Transverse colon (tissue), 4 donors: ENCODE measurements around the gene STPG1. TPM values are rescaled to one million over a fixed set of nuclear protein-coding genes. Genes with fewer than 3 reads are reported as not detected.

Source experiments
- DNase-seq: peaks from one replicate; pipeline ENCODE4 v3.0.0-alpha.2; 2019
- H3K27ac ChIP-seq, 4 donors: fragments of 200-600 bp; sonication (generic); 2 replicates each; pipeline ENCODE4 v1.5.1; 2016 to 2018; ENCODE audit warnings: inconsistent platforms in 4 of 4
- H3K27me3 ChIP-seq: fragments of 200-600 bp; sonication (generic); 2 replicates; pipeline ENCODE4 v1.5.1; 2017; ENCODE audit warnings: inconsistent platforms
- H3K36me3 ChIP-seq, 4 donors: fragments of 200-600 bp; sonication (generic); 2 replicates each; pipeline ENCODE4 v1.5.1; 2017 to 2019; ENCODE audit warnings: inconsistent platforms in 4 of 4
- H3K4me1 ChIP-seq, 4 donors: fragments of 200-600 bp; sonication (generic); 2 replicates each; pipeline ENCODE4 v1.5.1; 2017 to 2020; ENCODE audit warnings: inconsistent platforms in 4 of 4
- H3K4me3 ChIP-seq, 4 donors: fragments of 200-600 bp; sonication (generic); 1 replicate in 1 of 4; 2 replicates in 3 of 4; pipeline versions ENCODE4 v1.5.1 to v1.6.1; 2017 to 2019; ENCODE audit warnings: inconsistent platforms in 4 of 4
- H3K9me3 ChIP-seq, 2 donors: fragments of 200-600 bp; sonication (generic); 2 replicates each; pipeline ENCODE4 v1.5.1; 2017 to 2019; ENCODE audit warnings: inconsistent platforms in 2 of 2
- EP300 ChIP-seq: sonication (generic); formaldehyde crosslinking; IDR thresholded peaks from one replicate; pipeline ENCODE4 v1.6.1; 2017; ENCODE audit warnings: antibody characterized with exemption, low read depth
- POLR2A ChIP-seq: fragments of 450-650 bp; IDR thresholded peaks from one replicate; pipeline ENCODE4 v1.6.1; 2016; ENCODE audit warnings: antibody characterized with exemption, mild to moderate bottlenecking, moderate library complexity
- POLR2AphosphoS5 ChIP-seq, 3 donors: sonication (generic); formaldehyde crosslinking; IDR thresholded peaks; one replicate each; pipeline ENCODE4 v1.6.1; 2016; ENCODE audit warnings: antibody characterized with exemption in 3 of 3
- WGBS, 2 donors: methylation state at CpG; one replicate each; pipeline ENCODE4 v1.1.5; 2018; ENCODE audit warnings: low coverage in 1 of 2; 5-methylcytosine and 5-hydroxymethylcytosine counted together
- in situ Hi-C, 4 donors: fragments of 200-750 bp; cut with MboI; loops; one replicate each; pipeline versions ENCODE4 v1.15.0 to v1.15.1; 2017; ENCODE audit warnings: low sequenced_read_pairs in 3 of 4, low pct_ligation_motif_present in 1 of 4, low pct_unique_long_range_greater_than_20kb in 1 of 4
- intact Hi-C: fragments of 100-400 bp; cut with DNase I; formaldehyde crosslinking; loops from one replicate; pipeline ENCODE4 v1.15.1; 2023; ENCODE audit warnings: low total_unique reads
- total RNA-seq, 4 donors: library from RNA; depleted of rRNA; stranded (reverse); fragments of >200 nt; gene quantifications; one replicate each; pipeline ENCODE4 v1.1.0, GENCODE V29; 2016
- TF ChIP-seq, protein P1 (sequence below), 5 experiments: fragments of 200-600 bp in 3 of 5; fragments of 450-650 bp in 2 of 5; sonication (generic) in 3 of 5; IDR thresholded peaks; 1 replicate in 2 of 5; 2 replicates in 3 of 5; pipeline ENCODE4 v1.5.1; 2016 to 2017; ENCODE audit warnings: antibody characterized with exemption in 5 of 5, inconsistent platforms in 3 of 5, mild to moderate bottlenecking in 2 of 5, moderate library complexity in 1 of 5

Gene STPG1
- total RNA-seq, 4 donors from 2014 or later = 4.6 to 33.7 (median 23.3) TPM

DNA sequence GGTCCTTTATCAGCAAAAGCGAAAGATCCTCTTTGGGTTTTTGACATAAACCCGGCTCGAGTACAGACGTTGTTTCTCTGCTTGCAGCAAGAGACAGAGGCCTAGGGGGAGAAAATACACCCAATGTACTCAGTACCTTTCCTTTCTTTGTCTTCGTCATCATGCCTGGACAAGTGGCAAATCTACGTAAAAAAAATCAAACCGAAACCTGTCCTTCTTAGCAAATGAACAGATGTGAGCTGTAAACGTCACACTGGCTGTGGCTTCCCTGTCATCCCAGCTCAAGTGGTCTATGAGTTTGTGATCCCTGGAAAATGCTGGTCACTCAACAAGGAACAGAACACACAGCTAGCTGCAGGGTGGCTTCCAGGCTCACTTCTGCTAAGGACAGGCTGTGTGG is 39.9 kb downstream of the STPG1 start:
- WGBS, 2 donors = 78 to 81% methylated on average over 4 to 8 of the region's 8 CpGs
- TF ChIP-seq POLR2A (no peak), POLR2AphosphoS5 (IDR thresholded peaks at IDR 0.05) (no peak), EP300 (no peak)
- TF ChIP-seq, protein P1, sequence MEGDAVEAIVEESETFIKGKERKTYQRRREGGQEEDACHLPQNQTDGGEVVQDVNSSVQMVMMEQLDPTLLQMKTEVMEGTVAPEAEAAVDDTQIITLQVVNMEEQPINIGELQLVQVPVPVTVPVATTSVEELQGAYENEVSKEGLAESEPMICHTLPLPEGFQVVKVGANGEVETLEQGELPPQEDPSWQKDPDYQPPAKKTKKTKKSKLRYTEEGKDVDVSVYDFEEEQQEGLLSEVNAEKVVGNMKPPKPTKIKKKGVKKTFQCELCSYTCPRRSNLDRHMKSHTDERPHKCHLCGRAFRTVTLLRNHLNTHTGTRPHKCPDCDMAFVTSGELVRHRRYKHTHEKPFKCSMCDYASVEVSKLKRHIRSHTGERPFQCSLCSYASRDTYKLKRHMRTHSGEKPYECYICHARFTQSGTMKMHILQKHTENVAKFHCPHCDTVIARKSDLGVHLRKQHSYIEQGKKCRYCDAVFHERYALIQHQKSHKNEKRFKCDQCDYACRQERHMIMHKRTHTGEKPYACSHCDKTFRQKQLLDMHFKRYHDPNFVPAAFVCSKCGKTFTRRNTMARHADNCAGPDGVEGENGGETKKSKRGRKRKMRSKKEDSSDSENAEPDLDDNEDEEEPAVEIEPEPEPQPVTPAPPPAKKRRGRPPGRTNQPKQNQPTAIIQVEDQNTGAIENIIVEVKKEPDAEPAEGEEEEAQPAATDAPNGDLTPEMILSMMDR (IDR thresholded peaks at IDR 0.05) = no peak

DNA sequence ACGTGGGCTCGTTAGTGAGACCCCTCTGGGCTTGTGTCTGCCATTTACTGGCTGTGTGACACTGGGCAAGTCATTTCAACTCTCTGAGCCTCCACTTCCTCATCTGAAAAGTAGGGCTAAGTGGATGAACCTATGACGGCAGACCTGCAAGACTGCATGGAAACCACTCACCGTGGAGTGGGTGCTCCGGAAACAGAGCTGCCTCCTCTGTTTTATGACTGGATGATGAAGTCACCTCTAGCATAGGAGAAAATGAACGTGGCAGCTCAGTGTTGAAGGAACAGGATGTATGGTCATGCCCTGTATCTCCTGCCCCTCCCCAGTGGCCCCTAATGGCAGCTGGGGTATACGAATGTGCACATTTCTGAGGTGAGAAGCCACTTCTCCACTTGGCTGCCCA is 40.5 kb downstream of the STPG1 start:
- TF ChIP-seq EP300 = no peak
- TF ChIP-seq, protein P1 (IDR thresholded peaks at IDR 0.05) = no peak
- no peak for TF ChIP-seq POLR2AphosphoS5 (IDR thresholded peaks at IDR 0.05)
- TF ChIP-seq POLR2A = no peak
- H3K27me3 ChIP-seq = no peaks in the 10 kb centered on the region
- in situ Hi-C loops = no loop called here
- 50 to 69% methylated on average over 1 to 7 of the region's 7 CpGs for WGBS, 2 donors
- H3K36me3 ChIP-seq = no peaks in the 10 kb centered on the region
- H3K4me1 ChIP-seq = no peaks in the 10 kb centered on the region
- no peak for DNase-seq
- H3K9me3 ChIP-seq = no peaks in the 10 kb centered on the region
- H3K27ac ChIP-seq = no peak overlapping the region
- intact Hi-C loops = no loop called here
- no peak overlapping the region for H3K4me3 ChIP-seq

More for the DNA sequence above, 39.9 kb downstream of the STPG1 start:
- in situ Hi-C loops (no loop called here), intact Hi-C loops (no loop called here)
- no peak for DNase-seq
- no peak overlapping the region for H3K4me3 ChIP-seq
- H3K27me3 ChIP-seq = no peaks in the 10 kb centered on the region
- H3K9me3 ChIP-seq = no peaks in the 10 kb centered on the region
- no peak overlapping the region for H3K27ac ChIP-seq
- no peaks in the 10 kb centered on the region for H3K36me3 ChIP-seq
- no peaks in the 10 kb centered on the region for H3K4me1 ChIP-seq

DNA sequence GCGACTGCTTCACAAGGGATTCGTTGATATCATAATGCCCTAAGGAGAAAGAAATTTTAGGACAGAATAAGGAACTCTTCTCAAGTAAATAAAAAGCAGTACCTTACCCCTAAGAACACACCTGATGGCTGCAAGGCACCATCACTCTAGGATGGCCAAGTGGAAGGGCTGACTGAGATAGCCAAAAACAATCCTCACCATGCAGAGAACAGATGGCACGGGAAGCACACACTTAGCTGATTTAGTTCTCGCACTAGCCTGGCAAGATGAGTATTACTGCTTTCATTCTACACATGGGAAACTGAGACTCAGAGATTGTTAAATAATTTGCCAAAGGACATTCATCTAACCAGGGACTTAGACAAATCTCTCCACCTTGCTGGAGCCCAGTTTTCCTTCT is 43.8 kb downstream of the STPG1 start:
- Histone ChIP-seq H3K27me3 (no peaks in the 10 kb centered on the region), H3K4me1 (peaks cover 1 to 14% (median 11%) of the 10 kb centered on the region in 4 donors), H3K9me3 (no peaks in the 10 kb centered on the region), H3K27ac (no peak overlapping the region), H3K4me3 (no peak overlapping the region), H3K36me3 (no peaks in the 10 kb centered on the region)
- DNase-seq = no peak
- 95 to 99% methylated on average over 4 of the region's 4 CpGs for WGBS, 2 donors
- intact Hi-C loops (no loop called here), in situ Hi-C loops (no loop called here)
- TF ChIP-seq, protein P1 (IDR thresholded peaks at IDR 0.05) = no peak
- no peak for TF ChIP-seq POLR2A
- no peak for TF ChIP-seq POLR2AphosphoS5 (IDR thresholded peaks at IDR 0.05)
- no peak for TF ChIP-seq EP300

DNA sequence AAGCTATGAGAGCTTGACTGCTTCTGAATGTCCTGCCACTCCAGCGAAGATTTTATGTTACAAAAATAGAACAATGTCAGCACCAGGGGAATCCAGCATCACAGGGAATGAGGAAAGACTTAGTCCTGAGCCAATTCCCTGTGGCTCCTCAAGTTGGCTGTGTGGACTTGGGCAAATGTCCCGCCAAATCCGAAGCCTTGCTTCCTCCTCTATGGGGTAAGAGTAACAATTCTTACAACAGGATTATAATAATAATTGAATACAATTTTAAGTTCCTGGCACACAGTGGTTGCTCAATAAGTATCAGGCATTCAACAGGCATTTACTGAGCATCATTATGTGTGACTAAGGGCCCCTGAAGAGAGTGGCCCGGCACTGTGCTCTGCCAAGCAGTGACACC is 44.4 kb downstream of the STPG1 start:
- Histone ChIP-seq H3K27ac (no peak overlapping the region), H3K27me3 (no peaks in the 10 kb centered on the region), H3K4me1 (peaks cover 3 to 20% (median 16%) of the 10 kb centered on the region in 4 donors), H3K36me3 (no peaks in the 10 kb centered on the region), H3K4me3 (no peak overlapping the region), H3K9me3 (no peaks in the 10 kb centered on the region)
- 89 to 91% methylated on average over 4 of the region's 4 CpGs for WGBS, 2 donors
- DNase-seq = no peak
- intact Hi-C loops (no loop called here), in situ Hi-C loops (no loop called here)
- TF ChIP-seq, protein P1 (IDR thresholded peaks at IDR 0.05) = no peak
- TF ChIP-seq POLR2A (no peak), POLR2AphosphoS5 (IDR thresholded peaks at IDR 0.05) (no peak)
